Kidney (tissue), 14 donors: ENCODE measurements around the gene SPON1. TPM values are rescaled to one million over a fixed set of nuclear protein-coding genes. Genes with fewer than 3 reads are reported as not detected.
A peak's percentile ranks its signal among the peaks of the same experiment; 100 is the strongest.
"Not testable (repeated sequence)": the region's sequence is repeated elsewhere in the genome, so short reads cannot be mapped to it uniquely, and the experiment has no call there.

Source experiments
- DNase-seq, 5 donors: peaks; one replicate each; pipeline ENCODE4 v3.0.0-alpha.2; 2013 to 2020
- FAIRE-seq: peaks from 2 replicates; lab custom pipeline; 2012; peaks lifted over from hg19 to GRCh38; lab: Jason Lieb, UNC
- H3K27ac ChIP-seq, 2 donors: one replicate each; pipeline ENCODE4 v1.7.0; 2013; ENCODE audit warnings: low read depth in 2 of 2, low read length in 2 of 2, inconsistent platforms in 1 of 2
- H3K27me3 ChIP-seq: one replicate; pipeline ENCODE4 v1.7.1; 2013; ENCODE audit warnings: low read length, inconsistent platforms; ENCODE audit not compliant: control insufficient read depth, insufficient read depth
- H3K36me3 ChIP-seq, 3 donors: one replicate each; pipeline versions ENCODE4 v1.7.0 to v1.7.1; 2013; ENCODE audit warnings: low read length in 3 of 3, control low read depth in 1 of 3, inconsistent platforms in 1 of 3; ENCODE audit not compliant: insufficient read depth in 3 of 3, control insufficient read depth in 2 of 3
- H3K4me1 ChIP-seq, 3 donors: one replicate each; pipeline versions ENCODE4 v1.7.0 to v1.7.1; 2013; ENCODE audit warnings: low read length in 3 of 3, inconsistent platforms in 1 of 3, low read depth in 1 of 3; ENCODE audit not compliant: control insufficient read depth in 2 of 3, insufficient read depth in 2 of 3
- H3K4me3 ChIP-seq, 3 donors: one replicate each; pipeline versions ENCODE4 v1.7.0 to v1.8.1; 2013; ENCODE audit warnings: low read length in 3 of 3, control low read depth in 1 of 3, inconsistent platforms in 1 of 3
- H3K9ac ChIP-seq, 3 donors: one replicate each; pipeline versions ENCODE4 v1.7.0 to v1.7.1; 2013; ENCODE audit warnings: low read length in 3 of 3, control low read depth in 1 of 3, inconsistent platforms in 1 of 3
- H3K9me3 ChIP-seq, 3 donors: one replicate each; pipeline versions ENCODE4 v1.7.0 to v1.7.1; 2013; ENCODE audit warnings: low read length in 3 of 3, control low read depth in 1 of 3, inconsistent platforms in 1 of 3; ENCODE audit not compliant: control insufficient read depth in 2 of 3, insufficient read depth in 1 of 3
- CTCF ChIP-seq: IDR thresholded peaks from 3 replicates; pipeline ENCODE4 v1.5.1; 2012; ENCODE audit warnings: mild to moderate bottlenecking, moderate library complexity, borderline replicate concordance; ENCODE audit not compliant: insufficient read depth; ENCODE audit errors: extremely low read depth
- intact Hi-C: fragments of 100-400 bp; cut with DNase I; formaldehyde crosslinking; loops from one replicate; pipeline ENCODE4 v1.11.1; 2022
- polyA plus RNA-seq: library from polyadenylated mRNA; stranded (reverse); fragments of 350-450 nt; fragmentation: Illumina TruSeq; extraction: RNeasy Lipid Tissue Mini Kit (QIAGEN cat#74804); gene quantifications from one replicate; pipeline ENCODE4 v1.2.3, GENCODE V29; 2014; ENCODE audit warnings: low read depth, low replicate concordance; ENCODE audit not compliant: insufficient read depth
- total RNA-seq: library from RNA; stranded (reverse); fragmentation: NEBNext Ultra II Directional; extraction: Animal tissue kit (Norgen Biotek cat#: 25700); gene quantifications from one replicate; pipeline ENCODE4 v1.2.1, GENCODE V29; 2021
- donor health status: control.
- donor health status: control.
- donor health status: control.
- donor health status: control.
- donor health status: control.
- donor health status: DM: yes; HTN: yes; CAD: no.
- donor health status: Normal renal cell carcinoma (clear cell type).

Gene SPON1
- total and polyA plus RNA-seq, 2 donors from 2014 or later = 3.8 to 77.9 TPM

DNA sequence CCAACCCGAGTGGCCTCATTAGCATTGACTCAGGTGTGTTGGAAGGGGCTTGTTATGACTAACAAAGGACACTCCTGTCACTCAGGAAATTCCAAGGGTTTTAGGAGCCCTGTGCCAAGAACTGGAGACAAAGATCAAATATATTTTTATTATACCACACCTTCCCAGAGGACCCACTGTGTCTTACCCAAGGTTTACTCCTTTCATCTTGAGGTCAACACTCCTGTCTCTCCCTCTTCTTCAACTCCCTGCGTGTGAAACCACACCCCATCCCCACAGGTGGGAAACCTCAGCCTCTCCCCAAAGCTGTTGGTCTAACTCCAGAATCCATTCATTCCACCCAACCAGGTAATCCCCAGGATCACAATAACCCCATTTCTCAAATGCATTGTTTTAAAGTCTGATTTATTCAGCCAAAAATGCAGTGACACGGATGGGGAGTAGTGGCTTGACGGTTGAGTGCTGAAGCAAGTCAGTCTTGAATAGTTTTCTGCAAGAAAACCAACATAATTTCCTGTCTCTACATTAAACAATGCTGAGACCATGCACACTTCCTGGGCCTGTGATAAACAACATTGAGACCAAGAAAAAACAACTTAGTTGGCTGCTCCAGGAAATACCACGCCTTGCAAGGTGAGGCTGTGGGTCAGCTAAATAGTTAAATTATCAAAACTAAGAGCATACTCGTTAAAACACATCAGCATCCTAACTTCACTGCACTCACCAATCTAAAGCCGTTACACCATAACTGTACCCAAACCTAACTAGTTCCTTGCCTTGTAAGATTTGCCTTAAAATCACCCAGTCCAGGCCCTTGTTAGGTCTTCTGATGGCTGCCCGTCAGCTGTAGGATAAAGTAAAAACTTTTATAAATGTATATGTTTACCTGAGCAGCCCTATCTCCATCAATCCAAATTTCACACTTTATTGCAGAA is 38.5 kb upstream of the SPON1 start:
- Histone ChIP-seq H3K9ac (no peak overlapping the region), H3K27ac (no peak overlapping the region)

DNA sequence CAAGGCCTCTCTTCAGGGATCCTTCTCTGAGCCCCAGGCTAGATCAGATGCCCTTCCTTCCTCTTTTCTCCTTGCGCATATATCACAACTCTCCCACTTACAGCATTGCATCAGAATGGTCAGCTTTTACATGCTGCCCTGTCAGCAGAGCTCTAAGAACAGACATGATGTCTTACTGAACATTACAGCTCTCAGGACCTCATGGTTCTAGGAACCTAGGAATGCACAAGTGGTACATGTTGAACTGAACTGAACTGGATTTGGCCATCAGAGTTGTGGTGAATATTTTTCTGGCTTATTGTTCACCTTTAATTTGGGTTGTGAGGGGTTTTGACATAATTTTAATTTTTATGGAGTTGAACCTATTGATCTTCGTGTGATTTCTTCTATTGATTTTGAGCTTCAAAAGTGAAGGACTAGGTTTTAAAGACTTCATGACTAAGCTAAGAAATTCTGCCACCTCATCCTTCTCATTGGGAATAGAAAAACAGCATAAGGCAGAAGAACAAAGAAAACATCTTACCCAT is 37.7 kb upstream of the SPON1 start:
- Histone ChIP-seq H3K9ac (no peak overlapping the region), H3K27me3 (no peaks in the 10 kb centered on the region), H3K9me3 (no peaks in the 10 kb centered on the region), H3K4me1 (peaks cover 8 to 13% (median 9%) of the 10 kb centered on the region in 3 donors), H3K36me3 (no peaks in the 10 kb centered on the region), H3K27ac (no peak overlapping the region), H3K4me3 (no peak overlapping the region)
- DNase-seq = no peak
- intact Hi-C loops = no loop called here
- no peak for TF ChIP-seq CTCF
- no peak for FAIRE-seq

More for the DNA sequence above, 38.5 kb upstream of the SPON1 start:
- peak in 3 of 5 donors; percentile 48 to 77 (median 67) for DNase-seq
- Histone ChIP-seq H3K4me3 (no peak overlapping the region), H3K4me1 (peaks cover 3 to 12% (median 8%) of the 10 kb centered on the region in 3 donors), H3K27me3 (no peaks in the 10 kb centered on the region), H3K9me3 (no peaks in the 10 kb centered on the region), H3K36me3 (no peaks in the 10 kb centered on the region)
- TF ChIP-seq CTCF = no peak
- intact Hi-C loops = no loop called here
- no peak for FAIRE-seq

- DNase-seq, H3K9me3 ChIP-seq, H3K4me3 ChIP-seq, intact Hi-C loops, H3K9ac ChIP-seq, H3K36me3 ChIP-seq, H3K27me3 ChIP-seq, FAIRE-seq, H3K27ac ChIP-seq: not testable (repeated sequence)
- peaks cover 8 to 19% (median 9%) of the 10 kb centered on the region in 3 donors for H3K4me1 ChIP-seq
These were observed 36.2 kb upstream of the SPON1 start for GRCh38 chr11:13926366-13926765.

DNA sequence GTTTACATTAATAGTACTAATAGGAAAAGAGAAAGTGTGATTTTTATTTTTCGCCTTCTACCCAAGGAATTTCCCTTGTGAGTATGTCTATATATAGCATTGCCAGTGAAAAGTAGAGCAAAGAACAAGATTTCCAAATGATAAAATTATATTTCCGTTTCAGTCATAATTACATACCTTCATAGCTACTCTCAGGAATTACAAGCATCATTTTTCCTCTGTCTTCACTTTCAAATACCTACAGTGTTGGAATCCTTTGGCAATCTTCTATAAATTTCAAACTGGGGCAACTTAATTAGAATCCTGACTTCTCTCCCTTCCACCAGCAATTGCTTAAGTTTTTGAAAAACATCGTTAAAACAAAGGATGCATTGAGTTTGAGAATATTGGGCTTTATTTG is 35.5 kb upstream of the SPON1 start:
- Histone ChIP-seq H3K27ac (no peak overlapping the region), H3K27me3 (no peaks in the 10 kb centered on the region), H3K36me3 (no peaks in the 10 kb centered on the region), H3K4me1 (peaks cover 8 to 19% (median 9%) of the 10 kb centered on the region in 3 donors), H3K9ac (no peak overlapping the region), H3K4me3 (no peak overlapping the region), H3K9me3 (no peaks in the 10 kb centered on the region)
- FAIRE-seq (no peak), DNase-seq (no peak)
- no peak for TF ChIP-seq CTCF
- intact Hi-C loops = no loop called here
